GM12874 (cell line): ENCODE data around the gene SUMO3.

ENCODE experiments used
- TF ChIP-seq, protein P1 (sequence below): IDR thresholded peaks from 2 replicates; pipeline ENCODE4 v1.5.1; 2011; ENCODE audit warnings: low read depth, mild to moderate bottlenecking, control low read depth, low read length, moderate library complexity; ENCODE audit not compliant: insufficient read depth

SUMO3 gene

DNA sequence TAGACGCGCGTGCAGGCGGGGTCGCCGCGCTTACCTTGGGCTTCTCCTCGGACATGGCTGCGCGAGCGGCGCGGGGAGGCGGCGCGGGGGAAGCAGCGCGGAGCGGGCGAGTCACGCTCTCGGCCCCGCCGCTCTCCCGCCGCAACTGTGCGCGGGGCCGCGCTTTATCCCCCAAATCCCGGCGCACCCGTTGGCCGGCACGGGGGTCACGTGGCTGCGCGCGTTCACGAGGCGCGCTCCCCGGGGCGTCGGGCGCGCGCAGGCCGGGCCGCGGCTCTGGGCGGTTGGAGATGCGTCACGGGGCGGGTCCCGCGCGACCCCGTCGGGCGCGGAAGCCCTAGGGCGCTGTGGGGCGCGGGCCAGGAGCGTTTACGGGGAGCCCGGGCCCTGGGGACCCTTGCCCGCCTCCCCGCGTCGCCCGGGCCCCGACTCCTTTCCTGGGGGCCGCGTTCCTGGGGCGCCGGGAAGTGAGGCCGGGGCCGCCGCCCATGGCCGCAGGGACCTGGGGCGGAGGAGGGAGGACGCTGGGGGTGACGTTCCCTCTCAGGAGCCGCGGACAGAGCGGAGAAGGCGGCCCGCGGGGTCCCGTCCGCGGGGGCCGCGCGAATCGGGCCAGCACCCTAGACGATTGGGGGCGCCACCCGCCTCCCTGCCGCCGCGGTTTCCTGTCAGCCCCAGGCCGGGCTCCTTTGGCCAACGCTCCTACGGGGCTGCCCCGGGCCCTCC, at the start of gene SUMO3:
Gene SUMO3, minus strand, starts transcription at position 149 of the 726 bp plus-strand sequence. Its CDS starts 94 bp downstream, at position 55.
- TF ChIP-seq, protein P1, sequence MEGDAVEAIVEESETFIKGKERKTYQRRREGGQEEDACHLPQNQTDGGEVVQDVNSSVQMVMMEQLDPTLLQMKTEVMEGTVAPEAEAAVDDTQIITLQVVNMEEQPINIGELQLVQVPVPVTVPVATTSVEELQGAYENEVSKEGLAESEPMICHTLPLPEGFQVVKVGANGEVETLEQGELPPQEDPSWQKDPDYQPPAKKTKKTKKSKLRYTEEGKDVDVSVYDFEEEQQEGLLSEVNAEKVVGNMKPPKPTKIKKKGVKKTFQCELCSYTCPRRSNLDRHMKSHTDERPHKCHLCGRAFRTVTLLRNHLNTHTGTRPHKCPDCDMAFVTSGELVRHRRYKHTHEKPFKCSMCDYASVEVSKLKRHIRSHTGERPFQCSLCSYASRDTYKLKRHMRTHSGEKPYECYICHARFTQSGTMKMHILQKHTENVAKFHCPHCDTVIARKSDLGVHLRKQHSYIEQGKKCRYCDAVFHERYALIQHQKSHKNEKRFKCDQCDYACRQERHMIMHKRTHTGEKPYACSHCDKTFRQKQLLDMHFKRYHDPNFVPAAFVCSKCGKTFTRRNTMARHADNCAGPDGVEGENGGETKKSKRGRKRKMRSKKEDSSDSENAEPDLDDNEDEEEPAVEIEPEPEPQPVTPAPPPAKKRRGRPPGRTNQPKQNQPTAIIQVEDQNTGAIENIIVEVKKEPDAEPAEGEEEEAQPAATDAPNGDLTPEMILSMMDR: peak; percentile 13; the same call in 1 of the 2 replicates

GRCh38 chr21:44867464-44867863, 49.6 kb upstream of the SUMO3 start:
- TF ChIP-seq, protein P1: no peak

DNA sequence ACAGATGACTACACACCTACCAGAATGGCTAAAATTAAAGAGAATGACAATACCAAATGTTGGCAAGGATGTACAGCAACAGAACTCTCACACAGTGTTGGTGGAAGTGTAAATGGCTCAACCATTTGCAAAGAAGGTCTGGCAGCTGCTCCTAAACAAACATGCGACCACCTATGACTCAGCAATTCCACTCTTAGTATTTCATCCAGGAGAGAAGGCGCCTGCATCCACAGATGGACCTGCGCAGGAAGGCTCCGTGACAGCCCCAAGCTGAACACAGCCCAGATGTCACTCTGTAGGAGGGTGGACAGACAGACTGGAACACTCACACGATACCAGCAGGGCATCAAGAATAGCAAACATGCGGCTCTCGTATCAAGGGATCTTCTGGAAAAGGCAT, 48.9 kb upstream of the SUMO3 start:
- TF ChIP-seq, protein P1: no peak

DNA sequence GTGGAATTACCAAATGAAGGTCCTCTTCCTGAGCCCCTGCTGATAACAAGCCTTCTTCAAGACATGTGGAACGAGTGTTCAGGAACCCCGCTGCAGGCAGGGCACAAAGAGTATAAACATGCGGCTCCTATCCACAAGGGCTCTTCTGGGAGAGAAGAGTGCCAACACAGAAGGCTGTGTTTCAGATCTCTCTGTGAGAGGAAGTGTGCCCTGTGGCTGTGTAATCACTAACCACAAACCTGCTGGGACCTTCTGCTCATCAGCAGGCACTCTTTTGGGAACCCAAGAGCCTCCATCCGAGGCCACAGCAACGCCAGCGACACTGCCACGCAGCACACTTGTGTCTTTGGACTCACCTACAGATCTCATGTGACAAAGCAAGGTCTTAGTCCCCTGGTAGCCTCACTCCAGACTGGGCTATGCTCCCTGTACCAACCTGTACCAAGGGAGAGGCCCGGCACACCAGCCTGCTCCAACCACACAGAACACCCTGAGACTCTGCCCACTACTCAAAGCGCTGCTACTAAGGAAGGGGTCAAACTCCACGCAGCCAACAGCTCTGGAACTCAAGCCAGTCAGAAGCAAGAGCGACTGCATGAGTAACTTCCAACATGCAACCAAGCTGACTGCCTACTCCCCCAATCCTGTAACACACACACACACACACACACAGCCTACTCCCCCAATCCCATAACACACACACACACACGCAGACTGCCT, 47.9 kb upstream of the SUMO3 start:
- TF ChIP-seq, protein P1: no peak

- TF ChIP-seq, protein P1: no peak
These were observed 45.2 kb upstream of the SUMO3 start for GRCh38 chr21:44862869-44863685.

DNA sequence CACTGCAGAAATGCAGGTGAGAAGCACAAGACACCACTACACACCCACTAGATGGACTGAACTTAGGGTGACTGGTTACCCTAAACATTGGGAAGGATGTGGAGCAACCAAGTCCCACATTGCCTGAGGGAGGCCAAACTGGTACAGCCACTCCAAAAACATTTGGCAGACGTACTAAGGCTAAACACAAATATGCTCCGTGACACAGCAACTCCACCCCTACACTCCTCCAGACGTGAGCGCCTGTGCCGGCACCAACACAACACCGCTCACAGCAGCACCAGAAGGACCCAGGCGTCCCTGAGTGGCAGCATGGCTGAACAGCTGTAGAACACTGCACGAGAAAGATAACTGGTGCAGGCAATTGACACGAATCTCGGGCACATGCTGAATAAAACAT, 40.9 kb upstream of the SUMO3 start:
- TF ChIP-seq, protein P1: no peak

DNA sequence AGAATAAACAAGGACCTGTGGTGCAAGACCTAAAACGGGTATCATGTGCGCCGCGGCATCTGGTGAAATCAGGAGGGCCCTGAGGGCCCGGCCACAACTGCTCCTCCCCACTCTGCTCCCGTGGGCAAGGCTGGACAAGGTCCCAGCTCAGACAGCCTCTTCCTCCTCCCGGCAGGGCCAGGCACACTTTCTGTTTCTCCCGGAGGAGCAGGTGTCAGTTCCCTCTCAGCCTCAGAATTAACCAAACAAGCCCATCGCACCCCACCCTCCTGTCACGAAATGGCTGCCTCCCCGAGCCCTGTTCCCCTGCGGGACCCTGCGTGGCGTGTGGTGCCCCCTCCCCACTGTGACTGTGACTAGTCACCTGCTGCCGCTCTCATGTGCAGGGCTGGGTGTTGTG, 40.4 kb upstream of the SUMO3 start:
- TF ChIP-seq, protein P1: no peak
